Myocyte (in vitro differentiated cells): ENCODE data around the gene MARK4. TPM values are rescaled to one million over a fixed set of nuclear protein-coding genes. Genes with fewer than 3 reads are reported as not detected.
A peak's percentile ranks its signal among the peaks of the same experiment; 100 is the strongest.

ENCODE experiments used
- DNase-seq: peaks from one replicate; pipeline ENCODE4 v3.0.0-alpha.2; 2012; ENCODE audit warnings: low read depth
- total RNA-seq: library from RNA; depleted of rRNA; stranded (reverse); fragments of >200 nt; gene quantifications from 2 replicates; pipeline ENCODE4 v1.2.3, GENCODE V29; 2014

MARK4 gene
- total RNA-seq, 1 donor from 2014 or later, result 20.9 TPM

DNA sequence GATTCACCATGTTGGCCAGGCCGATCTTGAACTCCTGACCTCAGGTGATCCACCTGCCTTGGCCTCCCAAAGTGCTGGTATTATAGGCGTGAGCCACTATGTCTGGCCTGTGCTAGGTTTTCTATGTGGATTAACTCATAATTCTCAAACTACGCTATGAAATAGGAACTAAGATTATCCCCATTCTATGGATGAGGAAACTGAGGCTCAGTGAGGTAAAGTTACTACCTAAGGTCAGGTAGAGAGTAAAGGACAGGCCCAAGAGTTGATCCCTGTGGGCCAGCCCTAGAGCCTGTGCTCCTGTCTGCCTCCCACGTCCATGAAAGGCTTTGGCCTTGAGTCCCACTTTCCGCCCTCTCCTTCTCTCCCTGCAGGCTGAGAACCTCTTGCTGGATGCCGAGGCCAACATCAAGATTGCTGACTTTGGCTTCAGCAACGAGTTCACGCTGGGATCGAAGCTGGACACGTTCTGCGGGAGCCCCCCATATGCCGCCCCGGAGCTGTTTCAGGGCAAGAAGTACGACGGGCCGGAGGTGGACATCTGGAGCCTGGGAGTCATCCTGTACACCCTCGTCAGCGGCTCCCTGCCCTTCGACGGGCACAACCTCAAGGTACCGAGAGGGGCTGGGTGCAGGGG lies 20.1 kb downstream of the MARK4 start:
- no peak for DNase-seq

DNA sequence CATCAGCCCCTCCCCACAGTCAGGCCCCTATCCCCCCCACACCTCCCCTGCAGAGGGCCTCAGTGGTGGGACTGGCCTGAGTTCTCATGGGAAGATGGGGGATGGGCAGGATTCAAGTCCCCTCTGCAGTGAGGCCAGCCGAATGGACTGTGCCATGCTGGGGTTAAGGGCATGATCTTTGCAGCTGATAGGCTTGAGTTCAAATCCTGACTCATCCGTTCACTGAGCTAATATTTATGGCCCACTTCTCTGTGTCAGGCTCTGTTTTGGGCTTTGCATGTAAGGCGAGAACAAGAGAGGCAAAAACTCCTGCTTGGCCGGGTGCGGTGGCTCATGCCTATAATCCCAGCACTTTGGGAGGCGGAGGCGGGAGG lies 20.7 kb downstream of the MARK4 start:
- no peak for DNase-seq

DNA sequence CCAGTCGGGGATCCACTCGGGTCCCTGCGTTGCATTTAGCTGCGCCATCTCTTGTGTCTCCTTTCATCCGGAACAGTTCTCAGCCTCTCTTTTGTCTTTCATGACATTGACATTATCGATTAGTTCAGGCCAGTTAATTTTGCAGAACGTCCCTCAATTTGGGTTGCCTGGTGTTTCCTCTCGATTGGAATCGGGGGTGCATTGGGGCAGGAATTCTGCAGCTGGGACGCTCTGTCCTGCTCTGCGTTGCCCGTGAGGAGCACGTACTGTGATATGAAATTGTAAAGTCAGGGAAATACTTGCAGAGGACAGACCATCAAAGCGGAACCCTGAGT lies 22.4 kb downstream of the MARK4 start:
- DNase-seq, result no peak

DNA sequence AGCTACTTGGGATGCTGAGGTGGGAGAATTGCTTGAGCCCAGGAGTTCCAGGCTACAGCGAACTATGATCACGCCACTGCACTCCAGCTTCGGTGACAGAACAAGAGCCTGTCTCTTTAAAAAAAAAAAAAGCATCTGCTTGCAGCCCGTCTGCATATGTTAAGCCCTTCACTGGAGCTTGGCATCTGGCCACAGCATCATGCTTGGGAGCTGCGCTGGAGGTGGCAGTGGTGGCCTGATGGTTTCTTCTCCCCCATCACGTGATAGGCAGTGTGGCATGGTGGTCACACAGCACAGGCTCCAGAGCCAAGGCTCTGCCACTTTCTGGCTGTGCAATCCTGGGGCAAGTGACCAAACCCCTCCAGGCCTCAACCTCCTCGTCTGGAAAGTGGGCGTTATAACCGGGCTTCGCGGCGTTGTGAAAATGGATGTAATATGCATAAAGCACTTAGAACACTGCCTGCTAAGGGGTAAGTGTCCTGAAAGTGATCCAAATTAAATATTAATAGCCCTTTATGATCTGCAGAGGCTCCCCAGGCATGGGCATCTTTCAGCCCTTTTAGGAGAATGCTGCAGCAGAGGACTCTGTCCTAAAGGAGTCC lies 24.4 kb downstream of the MARK4 start:
- DNase-seq, result no peak

DNA sequence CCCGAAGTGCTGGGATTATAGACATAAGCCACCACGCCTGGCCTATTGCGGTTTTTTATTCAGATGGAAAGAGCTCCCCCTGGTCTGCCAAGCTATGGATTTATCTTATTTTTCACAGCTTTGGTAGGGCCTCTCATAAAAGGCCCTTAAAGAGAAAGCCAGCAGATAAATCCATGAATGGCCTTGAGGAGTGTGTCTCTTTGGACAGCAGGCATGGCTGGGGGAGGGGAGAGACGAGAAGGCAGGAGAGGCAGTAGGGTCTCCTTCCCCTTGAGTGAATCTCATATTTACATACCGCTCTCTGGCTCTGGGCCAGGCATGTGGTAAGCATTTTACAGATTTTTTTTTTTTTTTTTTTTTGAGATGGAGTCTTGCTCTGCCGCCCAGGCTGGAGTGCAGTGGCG lies 25.2 kb downstream of the MARK4 start:
- no peak for DNase-seq

DNA sequence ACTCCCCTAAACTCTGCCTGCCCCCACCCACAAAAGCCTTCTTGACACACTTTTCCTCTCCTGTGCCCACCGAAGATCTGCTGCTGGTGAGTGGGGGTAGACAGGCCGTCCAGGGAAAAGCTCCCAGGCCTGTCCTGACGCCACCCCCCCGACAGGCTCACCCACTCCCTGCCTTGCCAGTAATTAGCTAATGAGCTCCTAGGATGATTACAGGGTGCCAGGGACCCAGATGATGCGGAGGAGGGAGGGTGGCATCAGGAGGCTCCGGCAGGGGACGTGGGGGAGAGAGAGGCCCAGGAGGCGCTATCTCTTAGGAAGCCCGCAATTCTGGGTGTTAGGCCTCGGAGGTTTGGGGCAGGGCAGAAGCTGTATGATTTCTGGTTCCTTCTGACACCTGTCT lies 27.0 kb downstream of the MARK4 start:
- no peak for DNase-seq

DNA sequence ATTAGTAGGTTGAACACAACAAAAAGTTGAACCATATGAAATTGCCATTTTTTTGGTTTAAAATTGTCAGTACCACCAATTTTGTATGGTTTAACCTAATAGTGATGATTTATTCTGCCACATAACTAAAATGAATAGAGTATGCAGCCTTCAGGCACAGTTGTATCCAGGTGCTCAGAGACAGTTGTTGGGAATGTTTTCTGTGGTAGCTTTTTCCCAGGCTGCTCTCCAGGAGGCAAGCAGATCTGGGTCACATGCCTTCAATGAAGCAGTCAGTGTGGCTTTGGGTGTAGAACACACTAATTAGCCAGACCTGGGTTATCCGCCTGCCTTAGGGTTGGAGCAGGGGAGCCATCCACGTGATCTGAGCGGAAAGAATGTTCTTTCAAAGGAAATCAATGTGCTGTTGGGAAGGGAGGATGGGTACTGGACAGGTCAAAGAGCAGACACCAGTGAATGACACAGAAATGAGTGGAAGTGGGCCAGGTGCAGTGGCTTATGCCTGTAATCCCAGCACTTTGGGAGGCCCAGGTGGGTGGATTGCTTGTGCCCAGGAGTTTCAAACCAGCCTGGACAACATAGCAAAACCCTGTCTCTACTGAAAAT lies 28.6 kb downstream of the MARK4 start:
- no peak for DNase-seq

DNA sequence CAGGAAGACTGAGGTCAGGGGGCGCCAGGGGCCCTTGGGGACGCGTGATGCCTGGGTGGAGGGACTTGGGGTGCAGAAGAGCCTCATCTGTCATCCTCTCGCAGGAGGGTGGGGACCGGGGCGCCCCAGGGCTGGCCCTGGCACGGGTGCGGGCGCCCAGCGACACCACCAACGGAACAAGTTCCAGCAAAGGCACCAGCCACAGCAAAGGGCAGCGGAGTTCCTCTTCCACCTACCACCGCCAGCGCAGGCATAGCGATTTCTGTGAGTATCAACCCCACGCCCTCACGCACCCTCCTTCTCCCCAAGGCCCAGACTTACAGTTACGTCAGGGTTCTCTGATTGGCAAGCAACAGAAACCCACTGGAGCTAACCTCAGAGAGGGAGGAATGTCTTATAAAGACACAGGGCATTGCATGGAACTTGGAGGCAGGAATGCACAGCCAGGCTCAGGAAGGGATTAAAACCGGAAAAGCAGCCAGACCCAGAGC lies 29.4 kb downstream of the MARK4 start:
- DNase-seq, result no peak

DNA sequence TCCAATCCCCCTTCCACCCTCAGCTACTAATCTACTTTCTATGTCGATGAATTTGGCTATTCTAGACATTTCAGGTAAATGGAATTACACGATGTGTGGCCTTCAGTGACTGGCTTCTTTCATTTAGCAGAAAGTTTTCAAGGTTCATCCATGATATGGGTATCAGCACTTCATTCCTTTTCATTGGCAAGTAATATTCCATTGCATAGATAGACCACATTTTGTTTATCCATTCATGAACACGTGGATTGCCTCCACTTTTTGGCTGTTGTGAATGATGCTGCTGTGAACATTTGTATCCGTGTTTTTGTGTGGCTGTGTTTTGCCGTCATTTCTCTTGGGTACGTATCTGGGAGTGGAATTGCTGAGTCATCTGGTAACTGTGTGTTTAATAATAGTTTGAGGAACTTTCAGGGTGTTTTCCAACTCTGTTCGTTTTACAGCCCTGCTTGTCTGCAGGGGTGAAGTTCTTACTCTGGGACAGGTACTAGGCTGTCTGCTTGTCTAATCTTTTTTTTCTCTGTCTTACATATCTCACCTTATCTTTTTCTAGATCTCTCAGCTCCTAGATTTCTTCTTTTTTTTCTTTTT lies 32.5 kb downstream of the MARK4 start:
- DNase-seq, result no peak

DNA sequence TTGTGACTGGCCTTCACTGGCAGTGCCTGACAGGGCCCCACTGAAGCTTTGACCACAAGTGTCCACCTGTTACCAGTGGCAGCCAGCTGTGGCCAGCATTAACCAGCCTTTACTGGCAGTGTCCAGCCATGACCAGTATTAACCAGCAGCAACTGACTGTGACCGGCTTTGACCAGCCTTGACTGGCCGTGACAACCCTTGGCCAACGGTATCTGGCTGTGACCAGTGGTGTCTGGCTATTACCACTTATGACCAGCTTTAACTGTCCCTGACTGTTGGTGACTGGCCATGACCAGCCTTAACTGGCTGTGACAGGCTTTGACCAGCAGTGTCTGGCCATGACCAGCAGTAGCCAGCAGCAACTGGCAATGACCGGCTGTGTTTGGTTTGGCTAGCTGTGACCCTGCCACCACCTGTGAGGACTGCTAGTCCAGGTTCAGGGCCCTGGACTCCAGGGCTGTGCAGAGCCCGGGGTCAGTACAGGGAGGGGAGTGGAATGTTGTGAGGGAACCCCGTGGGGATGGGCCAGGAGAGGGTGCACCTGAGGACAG lies 39.4 kb downstream of the MARK4 start:
- DNase-seq, result peak; percentile 53

DNA sequence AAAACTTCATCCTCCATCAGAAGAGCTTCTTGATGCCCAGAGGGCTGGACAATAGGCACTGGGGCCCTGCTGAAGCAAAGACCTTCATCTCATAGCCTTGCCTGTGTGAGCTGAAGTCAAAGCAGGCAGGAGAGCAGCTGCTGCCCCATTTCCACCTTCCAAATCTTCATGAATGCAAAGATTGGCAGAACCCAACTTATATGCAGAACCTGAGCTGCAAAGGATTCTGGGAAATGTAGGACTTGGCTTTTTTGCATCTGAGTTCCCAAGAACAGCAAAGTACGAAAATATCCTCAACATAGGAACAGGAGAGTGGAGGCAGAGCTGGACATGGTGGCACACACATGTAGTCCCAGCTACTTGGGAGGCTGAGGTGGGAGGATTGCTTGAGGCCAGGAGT lies 40.8 kb downstream of the MARK4 start:
- DNase-seq, result no peak

DNA sequence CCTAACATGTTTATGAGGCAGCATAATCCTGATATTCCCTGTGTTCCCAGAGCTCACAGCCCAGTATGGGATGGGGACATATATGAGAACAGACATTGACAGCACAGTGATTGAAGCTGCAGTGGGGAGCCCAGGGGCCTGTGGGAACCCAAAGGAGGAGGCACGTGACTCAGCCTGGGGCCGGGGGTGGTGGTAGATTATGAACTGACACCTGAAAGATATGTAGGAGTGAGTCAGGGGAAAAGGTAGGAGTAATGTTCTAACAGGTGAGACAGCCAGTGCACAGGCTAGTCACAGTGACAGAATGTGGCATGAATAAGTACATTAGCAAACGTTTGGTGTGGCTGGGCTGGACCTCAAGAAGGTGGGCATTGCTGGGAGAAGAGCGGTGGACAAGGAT lies 42.6 kb downstream of the MARK4 start:
- DNase-seq, result no peak

DNA sequence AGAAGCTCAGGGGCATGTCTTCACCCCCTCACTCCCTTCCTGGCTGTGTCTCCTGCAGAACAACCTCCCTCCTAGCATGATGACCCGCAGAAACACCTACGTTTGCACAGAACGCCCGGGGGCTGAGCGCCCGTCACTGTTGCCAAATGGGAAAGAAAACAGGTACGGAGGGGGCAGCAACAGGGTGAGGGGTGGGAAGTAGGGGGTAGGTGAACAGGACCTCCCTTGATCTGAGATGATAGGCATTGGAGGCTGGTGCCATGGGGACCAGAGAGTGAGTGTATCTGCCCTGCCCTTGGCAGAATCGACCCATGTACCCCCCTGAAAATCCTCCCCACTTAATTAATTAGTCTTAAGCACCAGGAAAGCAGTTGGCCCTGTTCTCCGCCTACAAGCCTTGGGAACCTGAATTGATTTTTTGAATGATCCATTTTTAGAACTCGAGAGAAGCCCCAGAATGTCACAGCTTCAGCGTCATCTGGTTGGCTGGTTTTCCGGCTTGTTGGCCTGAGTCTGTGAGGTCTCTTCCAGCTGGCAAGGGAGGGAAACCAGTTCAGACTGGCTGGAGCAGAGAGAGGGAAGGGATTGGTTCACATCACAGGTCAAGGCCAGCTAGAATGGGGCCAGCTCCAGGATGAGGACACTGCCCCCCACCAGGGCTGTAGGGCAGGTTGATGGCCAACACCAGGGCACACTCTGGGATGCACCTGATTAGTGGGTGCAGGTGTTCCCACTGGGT lies 43.4 kb downstream of the MARK4 start:
- DNase-seq, result peak; percentile 36

DNA sequence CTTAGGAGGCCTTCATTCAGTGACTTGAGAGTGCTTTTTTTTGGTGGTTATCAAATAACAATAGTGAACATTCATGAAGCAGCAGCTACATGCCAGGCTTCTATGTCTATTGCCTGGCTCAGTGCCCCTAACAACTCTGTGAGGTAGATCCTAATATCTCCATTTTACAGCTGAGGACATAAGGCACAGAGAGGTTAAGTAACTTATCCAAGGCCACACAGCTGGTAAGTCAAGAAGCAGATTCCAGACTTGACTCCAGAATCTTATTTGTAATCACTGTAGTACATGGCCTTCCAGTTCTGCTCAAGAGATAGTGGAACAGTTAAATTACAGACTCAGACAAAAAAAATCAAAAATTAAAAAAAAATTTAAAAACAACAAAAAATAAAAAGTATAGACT lies 44.8 kb downstream of the MARK4 start:
- no peak for DNase-seq

DNA sequence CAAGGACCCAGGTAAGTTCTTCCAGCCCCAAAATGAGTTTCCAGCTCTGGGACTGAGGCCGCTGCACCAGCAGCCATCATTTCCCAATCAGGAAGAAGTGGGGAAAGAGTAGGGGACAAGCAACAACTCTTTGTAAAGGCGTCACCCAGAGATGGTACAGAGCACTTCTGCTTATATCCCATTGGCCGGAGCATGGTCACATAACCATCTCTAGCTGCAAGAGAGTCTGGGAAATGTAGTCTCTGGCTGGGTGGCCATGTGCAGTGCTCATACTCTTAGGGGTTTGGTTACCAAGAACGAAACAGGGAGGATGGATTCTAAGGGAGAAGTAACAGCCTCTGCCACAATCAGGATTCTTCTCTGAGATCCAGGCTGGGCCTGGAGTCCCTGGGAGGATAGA lies 45.3 kb downstream of the MARK4 start:
- DNase-seq, result no peak

DNA sequence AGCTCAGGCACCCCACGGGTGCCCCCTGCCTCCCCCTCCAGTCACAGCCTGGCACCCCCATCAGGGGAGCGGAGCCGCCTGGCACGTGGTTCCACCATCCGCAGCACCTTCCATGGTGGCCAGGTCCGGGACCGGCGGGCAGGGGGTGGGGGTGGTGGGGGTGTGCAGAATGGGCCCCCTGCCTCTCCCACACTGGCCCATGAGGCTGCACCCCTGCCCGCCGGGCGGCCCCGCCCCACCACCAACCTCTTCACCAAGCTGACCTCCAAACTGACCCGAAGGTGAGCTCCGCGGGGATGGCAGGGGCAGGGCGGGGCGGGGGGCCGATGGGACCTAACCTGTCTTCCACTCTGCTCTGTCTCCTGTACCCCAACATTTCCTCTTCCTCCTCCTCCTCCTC lies 46.6 kb downstream of the MARK4 start:
- no peak for DNase-seq

DNA sequence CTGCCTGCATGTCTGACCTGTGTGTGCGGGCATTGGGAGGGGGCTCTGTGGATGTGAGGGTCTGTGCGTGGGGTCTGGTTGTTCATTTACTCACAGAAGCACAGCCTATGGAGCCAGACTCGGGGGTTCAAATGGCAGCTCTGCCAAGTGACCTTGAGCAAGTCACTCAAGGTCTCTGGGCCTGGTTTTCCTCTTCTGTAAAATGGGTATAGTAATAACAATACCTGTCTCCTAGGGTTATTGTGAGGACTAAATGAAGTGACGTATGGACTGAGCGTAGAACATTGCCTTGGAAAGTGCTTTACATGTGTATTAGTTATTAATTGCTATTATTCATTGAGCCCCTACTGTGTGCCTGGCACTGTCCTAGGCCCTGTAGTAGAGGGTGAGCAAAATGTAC lies 47.2 kb downstream of the MARK4 start:
- DNase-seq, result no peak

DNA sequence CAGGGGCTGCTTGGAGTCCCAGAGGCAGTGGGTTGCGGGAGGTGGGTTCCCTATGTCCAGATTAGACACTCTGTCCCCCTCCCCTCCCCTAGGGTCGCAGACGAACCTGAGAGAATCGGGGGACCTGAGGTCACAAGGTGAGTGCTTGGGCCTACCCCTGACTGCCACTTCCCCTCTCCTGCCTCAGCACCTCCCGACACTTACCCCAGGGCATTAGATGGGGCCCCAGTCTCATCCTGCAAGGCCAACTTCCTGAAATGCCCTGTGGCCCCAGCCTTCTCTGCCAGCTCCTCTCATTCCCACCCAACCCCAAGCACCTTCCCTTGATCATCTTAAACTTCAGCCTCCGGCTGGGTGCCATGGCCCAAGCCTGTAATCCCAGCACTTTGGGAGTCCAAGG lies 48.6 kb downstream of the MARK4 start:
- no peak for DNase-seq

DNA sequence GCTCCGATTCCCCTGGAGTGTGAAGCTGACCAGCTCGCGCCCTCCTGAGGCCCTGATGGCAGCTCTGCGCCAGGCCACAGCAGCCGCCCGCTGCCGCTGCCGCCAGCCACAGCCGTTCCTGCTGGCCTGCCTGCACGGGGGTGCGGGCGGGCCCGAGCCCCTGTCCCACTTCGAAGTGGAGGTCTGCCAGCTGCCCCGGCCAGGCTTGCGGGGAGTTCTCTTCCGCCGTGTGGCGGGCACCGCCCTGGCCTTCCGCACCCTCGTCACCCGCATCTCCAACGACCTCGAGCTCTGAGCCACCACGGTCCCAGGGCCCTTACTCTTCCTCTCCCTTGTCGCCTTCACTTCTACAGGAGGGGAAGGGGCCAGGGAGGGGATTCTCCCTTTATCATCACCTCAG lies 51.3 kb downstream of the MARK4 start:
- DNase-seq, result no peak

DNA sequence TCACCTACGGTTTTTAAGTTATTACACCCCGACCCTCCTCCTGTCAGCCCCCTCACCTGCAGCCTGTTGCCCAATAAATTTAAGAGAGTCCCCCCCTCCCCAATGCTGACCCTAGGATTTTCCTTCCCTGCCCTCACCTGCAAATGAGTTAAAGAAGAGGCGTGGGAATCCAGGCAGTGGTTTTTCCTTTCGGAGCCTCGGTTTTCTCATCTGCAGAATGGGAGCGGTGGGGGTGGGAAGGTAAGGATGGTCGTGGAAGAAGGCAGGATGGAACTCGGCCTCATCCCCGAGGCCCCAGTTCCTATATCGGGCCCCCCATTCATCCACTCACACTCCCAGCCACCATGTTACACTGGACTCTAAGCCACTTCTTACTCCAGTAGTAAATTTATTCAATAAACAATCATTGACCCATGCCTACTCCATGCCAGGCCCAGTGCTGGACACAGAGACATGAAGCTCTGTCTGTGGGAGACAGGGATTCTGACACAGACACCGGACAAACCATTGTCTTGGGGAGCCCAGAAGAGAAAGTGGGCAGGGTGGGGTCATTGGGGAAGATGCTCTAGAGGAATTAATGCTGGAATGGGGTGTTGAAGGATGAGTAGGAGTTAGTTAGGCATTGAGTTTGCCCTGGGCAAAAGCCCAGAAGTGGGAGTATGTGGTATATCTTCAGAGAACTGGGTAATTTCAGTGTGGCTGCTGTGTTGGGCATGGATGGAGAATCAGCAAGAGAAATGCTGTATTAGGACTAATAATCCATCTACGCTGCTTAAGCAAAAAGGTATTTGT lies 52.4 kb downstream of the MARK4 start:
- no peak for DNase-seq
